GM18508 (cell line): ENCODE results near the gene TSPO.
"Not testable (repeated sequence)": the region's sequence is repeated elsewhere in the genome, so short reads cannot be mapped to it uniquely, and the experiment has no call there.

Experiments used
- ATAC-seq: cut with Tn5 transposase; IDR thresholded peaks from one replicate; pipeline ENCODE4 v1.9.1; 2021; ENCODE audit warnings: moderate number of reproducible peaks; ENCODE audit not compliant: insufficient read depth, unreplicated experiment

Gene TSPO

DNA sequence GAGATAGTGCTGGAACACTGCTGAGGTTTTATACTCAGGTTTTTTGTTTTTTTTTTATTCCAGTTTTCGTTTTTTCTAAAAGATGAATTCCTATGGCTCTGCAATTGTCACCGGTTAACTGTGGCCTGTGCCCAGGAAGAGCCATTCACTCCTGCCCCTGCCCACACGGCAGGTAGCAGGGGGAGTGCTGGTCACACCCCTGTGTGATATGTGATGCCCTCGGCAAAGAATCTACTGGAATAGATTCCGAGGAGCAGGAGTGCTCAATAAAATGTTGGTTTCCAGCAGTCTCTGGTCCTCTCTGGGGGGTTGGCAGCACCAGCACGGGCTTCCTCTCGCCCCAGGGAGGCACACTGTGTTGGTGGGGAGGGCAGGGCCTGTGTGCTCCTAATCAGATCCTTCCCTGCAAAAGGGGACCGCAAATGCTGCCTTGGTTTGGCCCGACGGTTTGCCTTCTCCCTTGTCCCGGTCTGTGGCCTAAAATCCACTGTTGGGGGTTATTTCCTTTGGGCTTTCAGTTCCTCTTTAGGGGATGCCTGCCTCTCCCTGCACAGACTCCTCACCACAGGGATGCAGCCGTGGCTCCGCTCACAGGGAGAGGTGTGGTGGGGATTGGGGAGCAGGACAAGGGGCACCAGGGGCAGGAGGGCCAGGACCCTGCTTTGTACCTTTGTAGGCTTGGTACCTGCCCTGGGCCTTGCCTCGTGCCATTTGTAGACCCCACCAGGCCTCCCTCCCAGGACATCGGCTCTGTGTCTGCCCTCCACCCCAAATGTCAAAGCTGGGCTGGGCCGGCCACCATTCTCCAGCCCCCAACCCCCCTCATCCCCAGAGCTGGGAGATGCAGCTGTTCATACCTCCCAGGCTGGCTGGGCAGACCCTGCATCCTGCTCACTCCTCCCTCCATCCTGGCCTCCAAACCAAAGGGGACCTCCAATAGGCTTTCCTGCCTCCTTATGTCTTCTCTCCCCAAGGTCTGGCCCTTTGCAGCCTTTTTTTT, 21.6 kb upstream of the TSPO start:
- no peak for ATAC-seq

DNA sequence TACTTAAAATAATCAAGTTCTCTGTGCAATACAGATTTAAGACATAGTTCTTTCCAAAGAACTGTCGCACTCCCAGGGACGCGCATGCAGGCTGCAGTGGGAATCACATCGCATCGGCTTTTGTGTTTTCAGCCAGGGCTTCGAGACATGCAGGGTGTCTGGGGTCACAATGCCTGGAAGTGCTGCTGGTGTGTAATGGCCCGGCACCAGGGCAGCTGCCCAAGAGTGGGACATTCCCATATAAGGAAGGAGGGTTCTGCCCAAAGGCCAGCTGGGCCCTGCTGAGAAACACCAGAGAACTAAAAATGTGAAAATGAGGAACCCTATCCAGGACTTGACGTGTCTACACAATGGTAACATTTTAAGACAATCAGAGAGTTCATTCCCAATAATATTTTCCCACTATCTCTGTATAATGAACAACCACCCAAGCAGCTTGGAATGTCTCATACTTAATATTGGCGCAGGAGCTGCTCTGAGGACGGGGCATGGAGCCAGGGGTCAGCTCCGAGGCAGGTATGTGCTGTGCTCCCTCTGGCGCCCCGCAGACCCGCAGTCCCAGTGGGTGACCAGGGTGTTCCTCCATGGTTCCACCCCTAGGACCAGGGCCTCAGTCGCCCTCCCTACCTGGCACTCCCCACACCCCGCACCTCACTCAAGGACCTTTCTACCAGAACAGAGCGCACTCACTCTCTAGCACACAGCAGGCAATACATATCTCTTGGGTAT, 19.4 kb upstream of the TSPO start:
- ATAC-seq: no peak

DNA sequence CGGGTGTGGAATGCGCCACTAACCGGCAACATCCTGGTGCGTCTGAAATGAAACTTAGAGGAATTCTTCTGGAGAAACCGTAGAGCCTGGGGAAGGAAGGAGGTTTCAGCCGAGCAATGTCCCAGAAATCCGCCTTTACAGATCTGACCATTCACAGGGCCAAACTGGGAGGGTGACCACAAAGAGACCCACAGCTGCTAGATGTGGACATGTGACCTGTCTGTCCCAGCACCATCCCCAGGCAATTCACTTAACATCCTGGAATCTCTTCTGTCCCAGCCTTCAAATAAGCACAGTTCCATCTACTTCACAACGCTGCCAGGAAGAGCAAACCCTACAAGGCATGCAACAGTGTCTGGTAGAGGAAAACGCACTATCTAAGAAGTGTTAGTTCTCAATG, 18.0 kb upstream of the TSPO start:
- ATAC-seq: no peak

DNA sequence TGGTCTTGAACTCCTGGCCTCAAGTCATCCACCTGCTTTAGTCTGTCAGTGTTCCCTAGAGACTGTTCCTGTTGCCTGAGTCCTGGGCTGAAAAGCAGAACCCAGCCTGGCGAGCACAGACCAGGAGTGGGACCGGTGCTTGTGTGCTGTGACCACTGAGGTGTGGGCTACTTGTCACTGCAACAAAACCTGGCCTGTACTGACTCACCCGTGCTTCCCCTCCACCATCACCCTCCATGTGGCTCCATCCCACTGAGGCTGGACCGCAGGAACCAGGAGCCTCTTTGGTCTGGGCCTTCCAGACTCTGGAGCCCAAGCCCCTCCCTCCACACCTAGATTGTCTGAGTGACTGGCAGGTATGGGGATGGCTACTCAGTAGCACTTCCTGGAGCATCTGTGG, 16.8 kb upstream of the TSPO start:
- no peak for ATAC-seq

DNA sequence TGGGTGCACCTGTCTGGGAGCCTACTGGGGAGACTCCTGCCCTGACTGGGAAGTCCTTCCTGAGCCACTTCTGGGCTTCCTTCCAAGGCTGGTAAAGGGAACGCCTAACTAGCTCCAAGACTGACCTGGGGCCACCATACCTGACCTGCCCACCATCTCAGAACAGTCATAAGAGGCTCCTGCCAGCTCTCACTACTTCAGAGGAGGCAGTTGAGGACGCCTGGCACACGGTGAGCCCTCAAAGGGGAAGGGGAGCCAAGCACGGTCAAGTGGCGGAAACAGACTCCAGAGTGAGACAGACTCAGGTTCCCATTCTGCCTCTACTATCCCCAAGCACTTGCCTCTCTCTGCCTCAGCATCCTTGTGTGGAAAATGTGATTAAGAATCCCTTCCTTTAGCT, 15.8 kb upstream of the TSPO start:
- no peak for ATAC-seq

DNA sequence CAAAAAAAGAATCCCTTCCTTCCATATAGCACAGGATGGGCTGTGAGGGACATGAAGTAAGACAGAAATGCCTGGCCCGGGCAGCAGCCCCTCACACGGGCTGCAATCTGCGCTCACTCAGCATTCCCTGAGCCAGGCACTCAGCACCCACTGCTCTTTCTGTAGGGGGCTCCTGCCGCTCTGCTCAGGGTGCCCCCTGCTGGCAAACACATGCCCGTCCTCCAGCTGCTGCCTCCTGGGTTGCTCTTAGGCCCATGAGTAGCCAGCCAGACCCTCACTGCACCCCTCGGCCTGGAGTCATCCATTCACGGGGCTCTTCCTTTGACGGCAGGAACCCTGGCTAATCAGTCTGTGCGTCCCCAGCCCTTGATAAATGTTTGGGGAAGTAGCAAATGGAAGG, 15.1 kb upstream of the TSPO start:
- ATAC-seq: no peak

DNA sequence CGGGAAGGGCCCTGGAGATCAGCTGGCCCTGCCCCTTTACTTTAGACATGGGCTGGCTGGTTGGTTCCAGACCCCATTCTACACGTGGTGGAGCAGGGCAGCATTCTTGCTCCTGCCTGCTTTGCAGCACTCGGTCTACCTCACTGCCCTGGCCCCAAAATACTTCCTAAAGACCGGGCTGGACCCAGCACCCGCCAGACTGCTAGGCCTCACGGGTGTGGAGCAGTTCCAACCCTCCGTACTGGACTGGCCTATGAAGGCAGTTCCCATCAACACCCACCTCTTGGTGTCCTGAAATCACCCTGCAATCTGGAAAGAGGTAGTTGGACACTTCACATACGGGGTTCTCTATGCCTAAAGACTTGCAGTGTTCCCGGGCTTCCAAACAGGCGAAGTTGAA, 14.6 kb upstream of the TSPO start:
- ATAC-seq: no peak

DNA sequence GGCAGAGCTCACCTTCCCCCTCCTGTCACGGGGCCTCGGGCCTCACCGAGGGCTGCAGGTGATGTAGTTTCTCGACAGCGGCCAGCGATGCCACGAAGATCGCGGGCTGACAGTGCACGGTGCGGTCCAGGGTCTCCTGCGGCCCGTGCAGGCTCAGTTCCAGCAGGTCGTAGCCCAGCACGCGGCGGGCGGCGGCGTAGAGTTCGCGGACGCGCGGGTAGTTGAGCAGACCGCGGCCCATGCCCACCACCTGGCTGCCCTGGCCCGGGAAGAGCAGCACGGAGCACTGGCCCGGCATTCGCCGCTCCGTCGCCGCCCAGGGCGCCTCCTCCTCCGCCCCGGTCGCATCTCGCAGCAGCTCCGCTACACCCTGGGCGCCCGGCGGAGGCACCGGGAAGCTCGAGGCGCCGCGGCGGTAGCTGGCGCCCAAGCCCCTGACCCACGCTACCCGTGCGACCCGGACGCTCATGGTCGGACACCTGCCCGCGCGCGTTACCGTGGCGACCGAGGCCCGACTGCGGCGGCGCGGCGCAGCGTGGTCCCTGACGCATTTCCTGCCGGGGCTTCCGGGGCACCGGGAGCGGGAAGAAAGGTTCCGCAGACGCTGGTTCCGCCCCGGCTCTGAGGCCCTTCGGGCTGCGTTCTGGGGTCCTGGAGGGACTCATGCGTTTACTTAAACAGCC, 8.3 kb upstream of the TSPO start, which contains the start of gene MCAT:
TSS of gene MCAT (minus strand) at position 519 of the 683 bp plus-strand sequence. CDS start at position 469, 50 bp downstream.
- ATAC-seq: no peak

DNA sequence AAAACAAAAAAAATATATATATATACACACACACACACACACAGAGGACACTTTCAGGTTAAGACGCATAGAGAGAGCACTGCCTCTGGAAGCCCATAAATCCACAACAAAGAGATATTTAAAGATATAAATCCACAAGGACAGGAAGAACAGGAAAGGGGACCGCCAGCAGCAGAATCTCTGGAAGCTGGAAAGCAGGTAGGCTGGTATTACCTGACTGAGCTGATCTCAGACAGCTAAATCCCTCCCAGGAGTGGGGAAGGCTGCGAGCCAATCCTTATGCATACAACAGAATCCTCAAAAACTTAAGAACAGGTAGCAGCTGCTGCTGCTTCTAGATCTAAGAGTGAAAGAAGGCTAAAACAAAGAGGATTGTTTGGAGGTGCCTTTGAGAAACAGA, 6.4 kb upstream of the TSPO start:
- no peak for ATAC-seq

DNA sequence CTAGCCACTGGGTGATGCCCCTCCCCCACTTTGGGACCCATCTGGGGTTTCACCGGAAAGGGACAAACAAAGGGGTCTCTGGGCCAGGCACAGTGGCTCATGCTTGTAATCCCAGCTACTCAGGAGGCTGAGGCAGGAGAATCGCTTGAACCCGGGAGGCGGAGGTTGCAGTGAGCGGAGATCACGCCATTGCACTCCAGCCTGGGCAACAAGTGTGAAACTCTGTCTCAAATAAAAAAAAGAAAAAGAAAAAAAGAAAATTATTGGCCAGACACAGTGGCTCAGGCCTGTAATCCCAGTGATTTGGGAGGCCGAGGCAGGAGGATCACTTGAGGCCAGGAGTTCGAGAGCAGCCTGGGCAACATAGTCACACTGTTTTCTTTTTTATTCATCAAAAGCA, 6.0 kb upstream of the TSPO start:
- not testable (repeated sequence) for ATAC-seq

DNA sequence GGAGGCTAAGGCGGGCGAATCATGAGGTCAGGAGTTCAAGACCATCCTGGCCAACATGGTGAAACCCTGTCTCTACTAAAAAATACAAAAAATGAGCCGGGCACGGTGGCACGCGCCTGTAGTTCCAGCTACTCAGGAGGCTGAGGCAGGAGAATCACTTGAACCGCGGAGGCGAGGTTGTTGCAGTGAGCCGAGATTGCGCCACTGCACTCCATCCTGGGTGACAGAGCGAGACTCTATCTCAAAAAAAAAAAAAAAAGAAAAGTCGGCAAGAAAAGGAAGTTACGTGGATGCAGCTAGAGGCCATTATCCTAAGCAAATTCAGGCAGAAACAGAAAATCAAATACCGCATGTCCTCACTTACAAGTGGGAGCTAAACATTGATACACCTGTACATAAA, 5.0 kb upstream of the TSPO start:
- ATAC-seq: not testable (repeated sequence)

DNA sequence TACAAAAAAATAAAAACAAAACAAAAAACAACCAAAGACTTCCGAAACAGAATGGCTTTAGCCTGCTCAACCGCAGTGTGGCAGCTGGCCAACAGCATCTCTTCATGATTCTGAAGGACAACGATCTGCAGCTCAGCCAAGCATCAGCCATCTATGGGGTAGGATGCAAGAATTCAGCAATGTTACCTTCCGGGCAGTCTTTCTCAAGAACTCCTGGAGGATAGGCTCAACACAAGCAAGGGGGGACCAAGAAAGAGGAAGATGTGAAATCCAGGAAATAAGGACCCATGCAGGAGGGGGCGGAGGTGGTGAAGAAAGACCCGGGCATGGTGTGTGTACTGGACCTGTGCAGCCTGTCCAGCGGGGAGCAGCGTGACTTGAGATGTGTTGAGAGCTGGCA, 3.5 kb upstream of the TSPO start:
- no peak for ATAC-seq

DNA sequence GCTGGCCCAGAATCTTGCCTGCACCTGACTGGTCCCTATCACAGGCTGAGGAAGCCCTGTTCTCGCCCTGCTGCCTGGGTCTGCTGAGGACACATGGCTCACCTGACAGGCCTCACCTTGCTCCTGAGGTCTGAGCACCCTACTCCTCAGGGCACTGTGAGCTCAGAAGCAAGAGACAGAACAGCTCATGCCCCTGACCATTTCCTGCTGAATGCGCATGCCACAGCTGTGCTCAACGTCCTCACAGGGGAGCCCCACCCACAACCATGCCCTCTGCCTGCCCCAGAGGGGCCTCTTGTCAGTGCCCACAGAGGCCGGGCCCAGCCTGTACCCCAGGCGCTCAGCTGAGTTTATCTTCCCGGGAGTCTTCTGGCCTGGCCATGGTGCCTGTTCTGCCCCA, 2.8 kb upstream of the TSPO start:
- ATAC-seq: no peak

DNA sequence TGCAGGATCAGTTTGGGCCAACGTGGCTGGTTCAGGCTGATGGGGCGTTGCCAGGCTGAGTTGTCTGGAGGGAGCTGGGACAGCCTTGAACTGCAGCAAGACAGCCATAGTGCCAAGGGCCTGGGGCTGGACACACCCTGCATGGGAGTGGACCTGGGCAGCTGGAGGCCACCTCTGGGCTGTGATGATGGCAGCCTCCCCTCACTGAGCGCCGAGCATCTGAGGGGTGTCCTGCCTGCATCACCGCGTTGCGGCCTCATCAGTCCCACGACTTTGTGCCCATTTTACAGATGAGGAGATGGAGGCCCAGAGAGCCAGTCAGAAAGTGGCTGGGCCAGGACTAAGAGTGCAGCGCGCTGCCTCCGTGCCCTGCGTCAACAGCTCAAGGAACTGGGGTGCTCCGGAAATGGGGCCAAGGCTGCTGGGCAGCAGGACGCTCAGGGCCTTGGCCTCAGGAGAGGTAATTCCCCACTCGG, 590 bp upstream of the TSPO start:
- no peak for ATAC-seq

DNA sequence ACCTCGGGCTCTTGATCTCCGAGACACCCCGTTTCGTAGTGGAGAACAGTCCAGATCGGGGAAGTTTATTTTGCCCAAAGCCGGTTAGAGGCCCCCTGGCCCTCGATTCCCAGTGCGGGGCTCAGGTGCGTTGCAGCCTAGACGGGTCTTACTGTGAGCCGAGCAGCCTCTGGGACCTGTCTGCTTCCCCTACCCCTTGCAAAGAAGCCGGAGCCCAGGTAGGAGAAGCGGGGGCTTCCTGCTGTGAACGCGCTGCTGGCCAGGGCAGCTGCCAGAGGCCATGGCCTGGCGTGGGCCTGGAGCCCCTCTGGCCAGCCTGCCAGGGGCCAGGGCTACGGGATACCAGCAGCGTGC, 621 bp downstream of the TSPO start:
- ATAC-seq: no peak

DNA sequence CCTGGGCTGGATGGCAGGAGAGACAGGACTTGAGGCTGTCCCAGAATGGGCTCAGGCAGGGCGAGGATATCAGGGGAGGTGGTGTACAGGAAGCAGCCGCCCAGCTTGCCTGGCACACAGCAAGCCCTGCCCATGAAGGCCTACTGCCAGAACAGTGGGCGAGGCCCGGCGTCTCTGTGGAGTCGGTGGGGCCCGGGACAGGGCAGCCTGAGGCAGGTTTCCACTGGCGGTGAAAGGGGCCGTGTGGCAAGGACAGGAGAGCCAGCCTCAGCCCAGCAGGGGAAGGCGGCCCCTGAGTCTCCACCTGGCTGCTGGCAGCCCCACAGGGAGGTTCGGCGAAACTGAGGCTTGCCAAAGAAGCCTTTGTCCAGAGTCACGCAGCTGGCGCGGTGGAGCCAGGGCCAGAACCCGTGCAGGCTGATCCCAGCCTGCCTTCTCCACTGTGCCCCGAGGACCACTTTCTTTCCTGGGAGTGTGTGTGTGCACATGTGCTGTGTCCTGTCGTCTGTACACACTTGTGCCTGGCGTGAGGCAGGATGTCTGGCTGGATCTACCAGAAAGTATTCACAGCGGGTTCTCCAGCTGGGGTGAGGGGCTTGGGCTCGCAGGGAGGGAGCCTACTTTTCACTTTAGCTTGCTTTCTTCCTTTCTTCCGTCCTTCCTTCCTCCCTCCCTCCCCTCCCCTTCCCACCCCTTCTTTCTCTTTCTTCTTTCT, 1.2 kb downstream of the TSPO start:
- no peak for ATAC-seq

DNA sequence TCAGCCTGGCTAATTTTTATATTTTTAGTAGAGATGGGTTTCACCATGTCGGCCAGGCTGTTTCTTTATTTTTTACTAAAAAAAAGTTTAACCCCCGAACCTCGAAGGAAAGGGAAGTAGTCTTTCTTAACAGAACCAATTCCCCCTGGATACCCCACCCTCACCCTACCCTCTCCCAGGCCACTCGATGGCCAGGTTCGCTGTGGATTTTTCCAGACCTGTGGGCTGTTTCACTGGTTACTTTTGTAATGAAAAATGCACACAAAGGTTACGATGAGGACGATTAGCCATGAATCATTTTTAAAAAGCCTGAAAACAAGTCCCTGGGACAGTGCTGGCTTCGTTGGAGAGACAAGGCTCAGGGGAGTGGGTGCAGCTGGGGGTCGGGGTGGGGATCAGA, 2.5 kb downstream of the TSPO start:
- ATAC-seq: no peak

DNA sequence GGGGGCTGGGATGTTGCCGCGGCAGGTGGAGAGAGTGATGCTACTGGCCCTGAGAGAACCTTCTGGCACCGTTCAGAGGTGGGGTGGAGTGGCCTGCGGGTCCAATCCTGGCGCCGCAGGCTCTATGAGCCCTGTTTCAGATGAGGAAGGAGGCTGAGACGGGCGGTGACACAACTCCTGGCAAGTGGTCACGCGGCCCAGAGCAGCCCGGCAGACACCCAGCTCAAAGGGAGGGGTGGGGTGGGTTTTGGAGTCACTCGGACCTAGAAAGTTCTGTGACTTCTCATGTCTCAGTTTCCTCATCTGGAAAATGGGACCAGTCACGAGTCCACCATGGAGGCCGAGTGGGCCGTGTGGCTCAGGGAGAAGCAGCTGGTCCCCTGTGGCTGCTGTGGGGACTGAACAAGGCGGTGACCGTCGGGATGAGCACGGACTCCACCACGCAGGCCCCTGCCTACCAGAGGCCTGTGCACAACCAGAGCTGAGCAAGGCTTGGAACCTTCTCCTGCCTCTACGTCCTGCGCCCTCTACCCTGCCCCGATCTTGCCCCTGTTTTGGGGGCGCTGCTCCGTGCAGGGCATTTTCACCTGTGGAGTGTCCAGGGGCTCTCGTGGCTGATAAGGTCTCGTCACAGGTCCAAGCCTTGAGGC, 3.7 kb downstream of the TSPO start:
- ATAC-seq: no peak

DNA sequence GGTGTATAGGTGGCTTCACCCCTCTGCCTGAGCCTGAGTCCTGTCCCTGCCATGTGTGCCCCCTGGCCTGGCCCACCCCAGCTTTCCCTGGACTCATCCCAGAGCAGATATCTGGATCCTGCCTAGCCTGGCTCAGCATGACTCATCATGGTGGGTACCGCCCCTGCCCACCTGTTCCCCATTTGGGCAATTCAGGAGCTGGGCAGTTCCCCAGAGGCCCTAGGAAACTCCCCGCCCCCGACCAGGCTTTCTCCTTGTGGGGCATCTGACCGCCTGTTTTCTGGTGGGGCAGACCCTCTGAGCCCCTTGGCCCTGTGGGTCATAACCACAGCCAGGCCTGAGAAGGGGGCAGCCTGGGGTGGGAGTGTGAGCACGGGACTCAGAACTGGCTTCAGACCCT, 4.4 kb downstream of the TSPO start:
- no peak for ATAC-seq

DNA sequence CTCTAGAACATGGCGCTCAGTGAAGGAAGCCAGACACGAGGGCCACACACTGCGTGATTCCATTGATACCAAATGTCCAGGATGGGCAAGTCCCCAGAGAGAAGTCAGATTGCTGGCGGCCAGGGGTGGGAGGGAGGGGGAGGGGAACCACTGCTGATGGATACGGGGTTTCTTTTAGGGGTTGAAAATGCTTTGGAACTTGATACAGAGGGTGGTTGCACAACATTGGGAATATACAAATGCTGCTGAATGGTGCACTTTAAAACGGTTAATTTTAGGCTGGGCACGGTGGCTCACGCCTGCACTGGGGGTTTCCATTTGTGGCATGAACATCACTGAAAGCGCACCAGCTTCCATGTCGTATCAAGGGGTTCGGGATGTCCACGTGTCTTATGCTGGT, 5.1 kb downstream of the TSPO start:
- no peak for ATAC-seq
